RWPE1 (cell line): Measurements from ENCODE around the gene ST6GALNAC3.

Source experiments
- CTCF ChIA-PET: fragments of 350-600 bp; sonication (Branson Sonifier 250); formaldehyde crosslinking; extraction: SDS; loops from one replicate; lab custom pipeline; 2021; lab: Yijun Ruan, JAX
- POLR2A ChIA-PET: fragments of 400-600 bp; formaldehyde crosslinking; extraction: SDS; loops from one replicate; lab custom pipeline; 2020; ENCODE audit warnings: antibody characterized with exemption; ENCODE audit not compliant: low non-redundant PET; lab: Yijun Ruan, JAX
- DNase-seq: peaks from one replicate; pipeline ENCODE4 v3.0.0; 2012; ENCODE audit warnings: low spot score
- H3K27ac ChIP-seq: fragments of 450-650 bp; 2 replicates; pipeline ENCODE4 v1.5.1; 2017
- CTCF ChIP-seq: fragments of 450-650 bp; conservative IDR thresholded peaks from 2 replicates; pipeline ENCODE4 v1.5.1; 2017; ENCODE audit warnings: low read depth, mild to moderate bottlenecking

Gene ST6GALNAC3

GRCh38 chr1:76507376-76507775 is 432.8 kb downstream of the ST6GALNAC3 start:
- no peak overlapping the region for H3K27ac ChIP-seq
- no peak for DNase-seq
- POLR2A ChIA-PET, result no interaction called here
- TF ChIP-seq CTCF, result no peak
- CTCF ChIA-PET, result no interaction called here

- no peak for TF ChIP-seq CTCF
- DNase-seq, result no peak
- no peak overlapping the region for H3K27ac ChIP-seq
- POLR2A ChIA-PET, result no interaction called here
- CTCF ChIA-PET, result no interaction called here
These were observed 434.3 kb downstream of the ST6GALNAC3 start for GRCh38 chr1:76508871-76509270.

GRCh38 chr1:76510672-76511557 is 436.4 kb downstream of the ST6GALNAC3 start:
- ChIA-PET CTCF (interaction anchor here (0.7 kb wide), 1 partner anchor 20 kb away, joined by 3 read pairs; no protein-coding TSS in a partner anchor), POLR2A (no interaction called here)
- no peak for TF ChIP-seq CTCF
- no peak overlapping the region for H3K27ac ChIP-seq
- DNase-seq, result no peak

- POLR2A ChIA-PET, result no interaction called here
- no peak for DNase-seq
- no peak for TF ChIP-seq CTCF
- H3K27ac ChIP-seq, result no peak overlapping the region
- CTCF ChIA-PET, result no interaction called here
These were observed 437.1 kb downstream of the ST6GALNAC3 start for GRCh38 chr1:76511558-76512179.

- H3K27ac ChIP-seq, result no peak overlapping the region
- CTCF ChIA-PET, result no interaction called here
- no peak for DNase-seq
These were observed 456.4 kb downstream of the ST6GALNAC3 start for GRCh38 chr1:76530953-76531352.

More at GRCh38 chr1:76530953-76531352, 456.4 kb downstream of the ST6GALNAC3 start:
- POLR2A ChIA-PET, result no interaction called here
- no peak for TF ChIP-seq CTCF
